Ishikawa (cell line): ENCODE data around the gene RARS1.

Experiments
- CEBPB ChIP-seq: IDR thresholded peaks from 2 replicates; pipeline ENCODE4 v1.6.1; 2012
- EGR1 ChIP-seq: IDR thresholded peaks from 2 replicates; pipeline ENCODE4 v1.6.1; 2012
- EP300 ChIP-seq: IDR thresholded peaks from 2 replicates; pipeline ENCODE4 v1.6.1; 2012; ENCODE audit warnings: borderline replicate concordance
- RAD21 ChIP-seq: IDR thresholded peaks from 2 replicates; pipeline ENCODE4 v1.6.1; 2012; ENCODE audit warnings: low read depth
- TAF1 ChIP-seq: IDR thresholded peaks from 2 replicates; pipeline ENCODE4 v1.6.1; 2012; ENCODE audit warnings: low read depth, mild to moderate bottlenecking
- YY1 ChIP-seq: IDR thresholded peaks from 2 replicates; pipeline ENCODE4 v1.6.1; 2012; ENCODE audit warnings: low read depth
- ZBTB7A ChIP-seq: IDR thresholded peaks from 2 replicates; pipeline ENCODE4 v1.6.1; 2012; ENCODE audit warnings: low read depth
- TF ChIP-seq, protein P1 (sequence below): IDR thresholded peaks from 2 replicates; pipeline ENCODE4 v1.6.1; 2012; ENCODE audit warnings: low read depth, mild to moderate bottlenecking

- TF ChIP-seq CEBPB, result no peak
- no peak for TF ChIP-seq ZBTB7A
- TF ChIP-seq EP300, result no peak
- TF ChIP-seq TAF1, result no peak
- TF ChIP-seq, protein P1, sequence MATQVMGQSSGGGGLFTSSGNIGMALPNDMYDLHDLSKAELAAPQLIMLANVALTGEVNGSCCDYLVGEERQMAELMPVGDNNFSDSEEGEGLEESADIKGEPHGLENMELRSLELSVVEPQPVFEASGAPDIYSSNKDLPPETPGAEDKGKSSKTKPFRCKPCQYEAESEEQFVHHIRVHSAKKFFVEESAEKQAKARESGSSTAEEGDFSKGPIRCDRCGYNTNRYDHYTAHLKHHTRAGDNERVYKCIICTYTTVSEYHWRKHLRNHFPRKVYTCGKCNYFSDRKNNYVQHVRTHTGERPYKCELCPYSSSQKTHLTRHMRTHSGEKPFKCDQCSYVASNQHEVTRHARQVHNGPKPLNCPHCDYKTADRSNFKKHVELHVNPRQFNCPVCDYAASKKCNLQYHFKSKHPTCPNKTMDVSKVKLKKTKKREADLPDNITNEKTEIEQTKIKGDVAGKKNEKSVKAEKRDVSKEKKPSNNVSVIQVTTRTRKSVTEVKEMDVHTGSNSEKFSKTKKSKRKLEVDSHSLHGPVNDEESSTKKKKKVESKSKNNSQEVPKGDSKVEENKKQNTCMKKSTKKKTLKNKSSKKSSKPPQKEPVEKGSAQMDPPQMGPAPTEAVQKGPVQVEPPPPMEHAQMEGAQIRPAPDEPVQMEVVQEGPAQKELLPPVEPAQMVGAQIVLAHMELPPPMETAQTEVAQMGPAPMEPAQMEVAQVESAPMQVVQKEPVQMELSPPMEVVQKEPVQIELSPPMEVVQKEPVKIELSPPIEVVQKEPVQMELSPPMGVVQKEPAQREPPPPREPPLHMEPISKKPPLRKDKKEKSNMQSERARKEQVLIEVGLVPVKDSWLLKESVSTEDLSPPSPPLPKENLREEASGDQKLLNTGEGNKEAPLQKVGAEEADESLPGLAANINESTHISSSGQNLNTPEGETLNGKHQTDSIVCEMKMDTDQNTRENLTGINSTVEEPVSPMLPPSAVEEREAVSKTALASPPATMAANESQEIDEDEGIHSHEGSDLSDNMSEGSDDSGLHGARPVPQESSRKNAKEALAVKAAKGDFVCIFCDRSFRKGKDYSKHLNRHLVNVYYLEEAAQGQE, result no peak
- TF ChIP-seq RAD21, result no peak
- no peak for TF ChIP-seq EGR1
- TF ChIP-seq YY1, result no peak
Observed at GRCh38 chr5:168553377-168554130, 67.3 kb downstream of the RARS1 start.
